Endodermal cell (in vitro differentiated cells): ENCODE data around the gene CASP8. TPM values are rescaled to one million over a fixed set of nuclear protein-coding genes. Genes with fewer than 3 reads are reported as not detected.
"Not testable (repeated sequence)": the region's sequence is repeated elsewhere in the genome, so short reads cannot be mapped to it uniquely, and the experiment has no call there.

Experiments
- DNase-seq: peaks from one replicate; pipeline ENCODE4 v3.0.0-alpha.2; 2017
- H3K27ac ChIP-seq: 2 replicates; pipeline ENCODE4 v1.5.1; 2013; ENCODE audit warnings: mild to moderate bottlenecking, low read depth, low read length, moderate library complexity
- H3K27me3 ChIP-seq: 2 replicates; pipeline ENCODE4 v1.6.1; 2013; ENCODE audit warnings: mild to moderate bottlenecking, low read length, moderate library complexity; ENCODE audit not compliant: insufficient read depth, control insufficient read depth, poor library complexity, severe bottlenecking
- H3K36me3 ChIP-seq: 2 replicates; pipeline ENCODE4 v1.7.0; 2013; ENCODE audit warnings: mild to moderate bottlenecking, low read length, moderate library complexity; ENCODE audit not compliant: control insufficient read depth, insufficient read depth
- H3K4me1 ChIP-seq: one replicate; pipeline ENCODE4 v1.7.0; 2013; ENCODE audit warnings: low read length; ENCODE audit not compliant: control insufficient read depth, insufficient read depth
- H3K4me3 ChIP-seq: 2 replicates; pipeline ENCODE4 v1.5.1; 2013; ENCODE audit warnings: mild to moderate bottlenecking, low read length, moderate library complexity
- H3K9ac ChIP-seq: 2 replicates; pipeline ENCODE4 v1.6.1; 2013; ENCODE audit warnings: mild to moderate bottlenecking, low read length, moderate library complexity; ENCODE audit not compliant: poor library complexity, severe bottlenecking; ENCODE audit errors: extremely low read depth
- H3K9me3 ChIP-seq: 2 replicates; pipeline ENCODE4 v1.6.1; 2013; ENCODE audit warnings: mild to moderate bottlenecking, low read length, moderate library complexity; ENCODE audit not compliant: control insufficient read depth
- H3K27ac Mint-ChIP-seq: 2 replicates; pipeline ENCODE4 v1.8.0; 2020; ENCODE audit warnings: mixed read lengths
- H3K27me3 Mint-ChIP-seq: 2 replicates; pipeline ENCODE4 v1.8.0; 2021; ENCODE audit warnings: mild to moderate bottlenecking, mixed read lengths; ENCODE audit not compliant: insufficient read depth
- H3K36me3 Mint-ChIP-seq: 2 replicates; pipeline ENCODE4 v1.8.0; 2020; ENCODE audit warnings: low read depth, mixed read lengths
- H3K4me1 Mint-ChIP-seq: 2 replicates; pipeline ENCODE4 v1.8.0; 2020; ENCODE audit warnings: mixed read lengths
- H3K4me3 Mint-ChIP-seq: 2 replicates; pipeline ENCODE4 v1.8.0; 2020; ENCODE audit warnings: mild to moderate bottlenecking, moderate library complexity, mixed read lengths
- H3K9me3 Mint-ChIP-seq: 2 replicates; pipeline ENCODE4 v1.8.0; 2020; ENCODE audit warnings: mild to moderate bottlenecking, mixed read lengths
- WGBS, 2 experiments: methylation state at CpG; one replicate each; pipeline versions ENCODE4 v1.1.5 to v1.1.7; 2013; ENCODE audit warnings: missing lambda C conversion rate in 2 of 2, mixed read lengths in 1 of 2; ENCODE audit not compliant: insufficient coverage in 1 of 2, insufficient read length in 1 of 2; 5-methylcytosine and 5-hydroxymethylcytosine counted together
- total RNA-seq, 2 donors: library from RNA; stranded (reverse); fragmentation: NEBNext Ultra II Directional in 1 of 2; extraction: Animal tissue kit (Norgen Biotek cat#: 25700) in 1 of 2; gene quantifications; 2 replicates in 1 of 2; 3 replicates in 1 of 2; pipeline ENCODE4 v1.2.1, GENCODE V29; 2021
- TF ChIP-seq, protein P1 (sequence below): fragments of 200-600 bp; sonication (generic); conservative IDR thresholded peaks from 2 replicates; pipeline ENCODE4 v1.5.0; 2021; ENCODE audit warnings: antibody characterized with exemption, mild to moderate bottlenecking

Gene CASP8
- total RNA-seq, 2 donors from 2014 or later, result 5.4 to 9.0 TPM

GRCh38 chr2:201237486-201238123 lies 22.7 kb upstream of the CASP8 start:
- no peaks in the 10 kb centered on the region for H3K27me3 ChIP-seq
- Mint-ChIP-seq H3K27ac (no peak overlapping the region), H3K36me3 (peaks cover 20% of the 10 kb centered on the region), H3K4me1 (peaks cover 8% of the 10 kb centered on the region), H3K4me3 (no peak overlapping the region), H3K27me3 (no peaks in the 10 kb centered on the region), H3K9me3 (peaks cover 15% of the 10 kb centered on the region)
- TF ChIP-seq, protein P1, sequence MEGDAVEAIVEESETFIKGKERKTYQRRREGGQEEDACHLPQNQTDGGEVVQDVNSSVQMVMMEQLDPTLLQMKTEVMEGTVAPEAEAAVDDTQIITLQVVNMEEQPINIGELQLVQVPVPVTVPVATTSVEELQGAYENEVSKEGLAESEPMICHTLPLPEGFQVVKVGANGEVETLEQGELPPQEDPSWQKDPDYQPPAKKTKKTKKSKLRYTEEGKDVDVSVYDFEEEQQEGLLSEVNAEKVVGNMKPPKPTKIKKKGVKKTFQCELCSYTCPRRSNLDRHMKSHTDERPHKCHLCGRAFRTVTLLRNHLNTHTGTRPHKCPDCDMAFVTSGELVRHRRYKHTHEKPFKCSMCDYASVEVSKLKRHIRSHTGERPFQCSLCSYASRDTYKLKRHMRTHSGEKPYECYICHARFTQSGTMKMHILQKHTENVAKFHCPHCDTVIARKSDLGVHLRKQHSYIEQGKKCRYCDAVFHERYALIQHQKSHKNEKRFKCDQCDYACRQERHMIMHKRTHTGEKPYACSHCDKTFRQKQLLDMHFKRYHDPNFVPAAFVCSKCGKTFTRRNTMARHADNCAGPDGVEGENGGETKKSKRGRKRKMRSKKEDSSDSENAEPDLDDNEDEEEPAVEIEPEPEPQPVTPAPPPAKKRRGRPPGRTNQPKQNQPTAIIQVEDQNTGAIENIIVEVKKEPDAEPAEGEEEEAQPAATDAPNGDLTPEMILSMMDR, result no peak
- H3K9me3 ChIP-seq, result peaks cover 5% of the 10 kb centered on the region
- no peak overlapping the region for H3K9ac ChIP-seq
- H3K27ac ChIP-seq, result no peak overlapping the region
- no peaks in the 10 kb centered on the region for H3K4me1 ChIP-seq
- 92 to 95% methylated on average over 6 to 7 of the region's 7 CpGs for WGBS, 2 experiments
- H3K36me3 ChIP-seq, result no peaks in the 10 kb centered on the region
- H3K4me3 ChIP-seq, result no peak overlapping the region
- no peak for DNase-seq

DNA sequence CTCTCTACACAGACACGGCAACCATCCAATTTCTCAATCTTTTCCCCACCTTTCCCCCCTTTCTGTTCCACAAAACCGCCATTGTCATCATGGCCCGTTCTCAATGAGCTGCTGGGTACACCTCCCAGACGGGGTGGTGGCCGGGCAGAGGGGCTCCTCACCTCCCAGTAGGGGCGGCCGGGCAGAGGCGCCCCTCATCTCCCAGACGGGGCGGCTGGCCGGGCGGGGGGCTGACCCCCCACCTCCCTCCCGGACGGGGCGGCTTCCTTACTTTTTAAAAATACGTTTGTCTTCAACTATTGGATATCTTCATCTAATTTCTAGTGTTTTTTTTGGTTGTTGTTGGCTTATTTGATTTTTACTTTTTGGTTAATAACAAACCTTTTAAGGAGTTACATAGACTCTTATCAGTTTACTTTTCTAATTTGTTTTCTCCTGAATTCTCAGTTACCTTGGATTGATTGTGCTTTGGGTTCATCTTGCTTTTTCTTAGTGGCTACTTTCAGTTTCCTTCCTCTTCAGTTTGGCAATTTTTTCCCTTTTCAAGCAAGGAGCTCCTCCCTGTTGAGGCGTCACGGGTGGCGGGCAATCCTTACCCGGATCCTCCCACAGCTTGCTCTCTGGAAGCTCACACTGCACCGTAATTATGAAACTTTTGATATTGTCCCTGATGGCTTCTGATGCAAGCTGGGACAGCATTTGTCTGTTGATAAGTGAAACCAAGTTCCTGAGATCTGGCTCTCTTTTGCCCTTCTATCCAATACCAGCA lies 21.0 kb upstream of the CASP8 start:
- not testable (repeated sequence) for H3K36me3 ChIP-seq, H3K27ac ChIP-seq, H3K27ac Mint-ChIP-seq, H3K9ac ChIP-seq, H3K27me3 Mint-ChIP-seq, DNase-seq, H3K4me3 Mint-ChIP-seq, H3K4me1 ChIP-seq, H3K4me3 ChIP-seq, H3K9me3 ChIP-seq, H3K4me1 Mint-ChIP-seq, H3K27me3 ChIP-seq
- Mint-ChIP-seq H3K9me3 (peaks cover 15% of the 10 kb centered on the region), H3K36me3 (peaks cover 20% of the 10 kb centered on the region)
- WGBS, 2 experiments, result 94 to 97% methylated on average over 5 to 19 of the region's 21 CpGs

DNA sequence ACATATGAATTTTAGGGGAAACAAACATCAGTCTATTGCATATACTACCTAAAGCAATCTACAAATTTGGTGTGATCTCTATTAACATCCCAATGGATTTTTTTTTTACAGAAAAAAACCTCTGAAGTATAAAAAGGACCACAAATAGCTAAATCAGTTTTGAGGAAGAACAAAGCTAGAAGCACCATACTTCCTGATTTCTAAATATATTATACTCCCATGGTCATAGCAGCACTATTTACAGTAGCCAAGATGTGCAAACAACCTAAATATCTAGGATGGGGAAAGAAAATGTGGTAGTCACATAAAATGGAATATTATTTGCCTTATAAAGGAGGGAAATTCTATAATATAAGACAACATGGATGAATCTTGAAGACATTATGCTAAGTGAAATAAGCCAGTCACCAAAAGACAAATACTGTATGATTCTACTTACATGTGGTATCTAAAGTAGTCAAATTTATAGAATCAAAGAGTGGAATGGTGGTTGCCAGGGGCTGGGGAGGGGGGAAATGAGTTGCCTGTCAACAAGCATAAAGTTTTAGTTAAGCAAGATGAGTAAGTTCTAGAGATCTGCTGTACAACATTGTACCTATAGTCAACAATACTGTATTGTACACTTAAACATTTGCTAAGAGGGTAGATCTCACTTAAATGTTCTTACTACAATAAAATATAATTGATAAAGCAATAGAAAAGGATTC lies 17.6 kb upstream of the CASP8 start:
- Mint-ChIP-seq H3K36me3 (peaks cover 20% of the 10 kb centered on the region), H3K27ac (no peak overlapping the region), H3K4me3 (no peak overlapping the region), H3K4me1 (no peaks in the 10 kb centered on the region), H3K9me3 (peaks cover 15% of the 10 kb centered on the region), H3K27me3 (no peaks in the 10 kb centered on the region)
- Histone ChIP-seq H3K36me3 (no peaks in the 10 kb centered on the region), H3K4me1 (no peaks in the 10 kb centered on the region), H3K27ac (no peak overlapping the region), H3K9ac (no peak overlapping the region), H3K4me3 (no peak overlapping the region), H3K27me3 (no peaks in the 10 kb centered on the region), H3K9me3 (peaks cover 5% of the 10 kb centered on the region)
- TF ChIP-seq, protein P1, result no peak
- no peak for DNase-seq
